ENCODE results near the gene CTNND2. TPM values are rescaled to one million over a fixed set of nuclear protein-coding genes. Genes with fewer than 3 reads are reported as not detected.

Gene CTNND2
- polyA plus RNA-seq, 4 donors = 0.68 to 2.9 (median 2.2) TPM

- DNase-seq (ENCODE audit: low read depth in 4 of 4, low spot score in 3 of 4) = no peak
Measured at GRCh38 chr5:11407556-11408145, 496.6 kb downstream of the CTNND2 start.

- DNase-seq (ENCODE audit: low read depth in 4 of 4, low spot score in 3 of 4) = no peak
Measured at GRCh38 chr5:11400316-11400715, 503.9 kb downstream of the CTNND2 start.

DNA sequence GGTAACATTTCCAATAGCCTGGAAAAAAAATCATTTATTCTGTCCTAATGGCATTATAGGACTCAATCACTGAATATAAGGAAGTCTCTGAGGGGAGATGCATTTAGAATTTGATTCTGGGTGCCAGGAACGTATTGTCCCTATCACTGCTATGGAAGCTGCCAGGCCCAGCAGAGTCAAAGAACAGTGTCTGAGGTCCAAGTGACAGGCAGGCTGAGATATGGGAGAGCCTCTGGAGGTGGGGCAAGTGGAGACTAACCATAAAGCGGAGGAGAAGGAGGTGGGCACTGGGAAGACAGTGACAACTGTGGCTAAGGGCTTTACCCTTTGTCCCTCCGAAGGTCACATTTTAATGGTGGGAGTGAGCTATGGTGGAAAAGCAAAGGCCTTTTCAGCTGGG, 505.5 kb downstream of the CTNND2 start:
- no peak for DNase-seq (ENCODE audit: low read depth in 4 of 4, low spot score in 3 of 4)

GRCh38 chr5:11397549-11397948, 506.7 kb downstream of the CTNND2 start:
- no peak for DNase-seq (ENCODE audit: low read depth in 4 of 4, low spot score in 3 of 4)

- no peak for DNase-seq (ENCODE audit: low read depth in 4 of 4, low spot score in 3 of 4)
Measured at GRCh38 chr5:11396917-11397316, 507.3 kb downstream of the CTNND2 start.

DNA sequence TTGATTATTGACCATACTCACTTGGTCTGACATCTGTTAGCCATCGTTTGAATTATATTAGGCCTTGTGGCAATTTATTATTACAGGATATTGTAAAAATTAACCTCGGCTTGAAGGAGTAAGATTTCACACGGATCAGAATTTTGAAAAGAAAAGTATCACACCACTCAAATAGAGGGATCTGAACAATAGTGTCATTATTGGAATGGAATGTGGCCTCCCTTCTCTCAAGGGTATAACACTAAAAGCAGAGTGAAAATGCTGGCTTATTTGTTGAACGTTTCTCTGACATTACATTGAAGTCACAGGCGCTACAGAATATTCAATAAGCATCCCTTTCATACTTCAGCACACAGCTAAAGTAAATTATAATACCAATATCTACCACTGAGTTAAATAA, 509.3 kb downstream of the CTNND2 start:
- no peak for DNase-seq (ENCODE audit: low read depth in 4 of 4, low spot score in 3 of 4)

- DNase-seq (ENCODE audit: low read depth in 4 of 4, low spot score in 3 of 4) = no peak
Measured at GRCh38 chr5:11390291-11390767, 513.9 kb downstream of the CTNND2 start.

DNA sequence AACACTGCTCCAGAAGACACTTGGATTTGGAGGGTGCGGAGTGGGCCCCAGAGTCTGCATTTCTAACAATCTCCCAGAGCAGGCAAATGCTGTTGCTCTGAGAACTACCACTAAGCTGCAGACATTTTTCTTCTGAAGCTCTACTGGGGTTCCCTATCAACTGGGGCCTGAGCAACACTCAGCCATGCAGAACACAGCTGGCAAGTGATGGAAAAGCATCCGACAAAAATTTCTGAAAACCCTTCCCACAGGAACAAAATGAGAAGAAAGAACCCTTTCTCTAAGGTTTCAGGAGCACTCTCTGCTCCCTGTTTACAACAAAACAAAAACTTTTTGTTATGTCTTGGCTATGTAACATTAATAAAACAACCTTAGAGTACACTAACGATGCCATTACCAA, 516.9 kb downstream of the CTNND2 start:
- no peak for DNase-seq (ENCODE audit: low read depth in 4 of 4, low spot score in 3 of 4)

- no peak for DNase-seq (ENCODE audit: low read depth in 4 of 4, low spot score in 3 of 4)
Measured at GRCh38 chr5:11386398-11386797, 517.8 kb downstream of the CTNND2 start.

DNA sequence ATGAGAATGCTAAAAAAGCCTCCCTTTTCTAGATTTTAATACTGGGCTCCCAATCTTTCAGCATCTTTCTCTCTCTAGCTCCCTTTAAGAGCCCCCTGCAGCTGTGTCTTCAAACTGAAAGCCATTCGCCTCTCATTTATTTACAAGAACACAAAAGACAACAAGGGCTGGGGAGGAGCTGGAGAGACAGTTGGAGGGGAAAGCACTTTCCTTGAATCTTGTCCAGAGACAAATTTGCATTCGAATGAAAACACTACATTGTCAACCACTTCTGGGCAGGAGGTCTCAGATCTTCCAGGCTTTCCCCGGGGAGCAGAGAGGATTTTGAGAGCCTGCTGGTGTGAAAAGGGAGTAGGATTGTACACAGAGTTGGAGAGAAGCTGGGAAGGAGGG, 518.3 kb downstream of the CTNND2 start:
- DNase-seq (ENCODE audit: low read depth in 4 of 4, low spot score in 3 of 4) = no peak

- no peak for DNase-seq (ENCODE audit: low read depth in 4 of 4, low spot score in 3 of 4)
Measured at GRCh38 chr5:11385251-11385900, 518.9 kb downstream of the CTNND2 start.

GRCh38 chr5:11384441-11385250, 519.6 kb downstream of the CTNND2 start:
- peak in 2 of 4 donors; percentile 5 to 14 for DNase-seq (ENCODE audit: low read depth in 4 of 4, low spot score in 3 of 4)

GRCh38 chr5:11383506-11384095, 520.6 kb downstream of the CTNND2 start:
- DNase-seq (ENCODE audit: low read depth in 4 of 4, low spot score in 3 of 4) = no peak

- no peak for DNase-seq (ENCODE audit: low read depth in 4 of 4, low spot score in 3 of 4)
Measured at GRCh38 chr5:11378461-11378860, 525.8 kb downstream of the CTNND2 start.

DNA sequence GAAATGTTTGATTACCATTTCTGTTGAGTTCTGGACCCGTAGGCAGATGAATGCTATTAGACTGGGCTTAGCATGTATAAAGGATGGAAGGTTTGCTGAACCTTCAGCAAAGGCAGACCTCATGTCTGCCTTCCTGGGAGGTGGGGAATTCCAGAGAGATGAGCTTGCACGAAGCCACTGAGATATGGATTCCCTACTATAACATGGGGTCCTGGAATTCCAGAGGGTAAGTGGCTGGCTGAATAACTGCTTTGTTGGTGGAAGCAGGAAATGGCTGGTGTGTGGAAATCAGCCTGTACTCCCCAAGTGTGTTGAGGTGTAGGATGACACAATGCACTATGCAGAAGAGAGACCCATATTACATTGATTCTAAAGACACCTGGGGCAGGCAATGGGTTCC, 526.4 kb downstream of the CTNND2 start:
- DNase-seq (ENCODE audit: low read depth in 4 of 4, low spot score in 3 of 4) = no peak

DNA sequence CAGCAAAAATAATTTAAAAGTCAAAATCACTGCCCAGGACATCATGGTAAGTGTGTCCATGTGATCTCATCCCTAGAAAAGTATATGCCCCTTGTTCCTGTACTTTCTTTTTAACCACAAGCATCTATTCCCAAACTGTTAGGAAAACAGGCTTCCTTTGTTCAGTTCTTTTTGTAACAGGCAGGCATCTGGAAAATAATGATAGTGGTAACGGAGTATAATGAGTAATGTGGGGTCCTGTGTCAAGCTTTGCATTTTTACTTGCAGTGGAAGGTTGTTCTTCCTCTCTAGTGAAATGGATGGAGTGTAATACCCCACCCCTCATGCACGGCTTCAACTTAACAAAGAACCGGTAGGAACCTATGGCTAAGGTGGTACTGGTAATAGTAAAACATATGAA, 532.1 kb downstream of the CTNND2 start:
- DNase-seq (ENCODE audit: low read depth in 4 of 4, low spot score in 3 of 4) = no peak

DNA sequence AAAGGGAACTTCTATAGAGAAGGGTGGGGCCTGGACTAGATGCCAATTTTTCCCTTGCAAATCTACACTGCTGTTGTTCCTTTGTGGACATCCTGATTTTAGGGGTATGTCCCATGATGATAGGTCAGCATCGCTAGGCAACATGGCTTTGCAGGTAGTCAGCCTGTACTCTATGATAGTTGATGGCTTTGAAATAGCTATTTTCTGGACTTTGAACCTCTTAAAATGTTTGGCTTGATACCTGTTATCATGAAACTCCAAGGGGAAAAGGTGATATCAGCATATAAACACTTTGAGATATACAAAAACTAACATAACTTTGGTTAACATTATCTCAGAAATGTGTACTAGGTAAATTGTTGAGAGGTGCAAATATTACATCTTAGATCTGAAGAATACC, 533.2 kb downstream of the CTNND2 start:
- DNase-seq (ENCODE audit: low read depth in 4 of 4, low spot score in 3 of 4) = no peak

DNA sequence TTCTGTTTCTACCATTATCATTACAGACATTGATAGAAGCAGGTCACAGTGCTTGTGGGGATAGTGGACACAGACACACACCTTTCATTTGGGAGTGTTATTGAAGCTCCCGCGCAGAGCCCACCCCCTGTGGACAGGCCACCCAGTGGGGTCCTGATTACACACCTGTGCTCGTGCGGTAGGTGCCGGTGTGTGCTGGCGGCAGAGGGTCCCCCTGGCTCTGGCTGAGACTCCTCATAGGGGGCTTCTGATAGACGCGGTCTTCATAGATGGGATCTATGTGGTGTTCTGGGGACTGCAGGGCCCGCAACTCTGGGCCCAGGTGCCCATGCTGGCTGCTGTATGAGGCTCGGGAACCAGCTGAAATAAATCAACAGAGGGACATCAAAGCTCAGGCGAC, 539.7 kb downstream of the CTNND2 start:
- DNase-seq (ENCODE audit: low read depth in 4 of 4, low spot score in 3 of 4) = no peak

GRCh38 chr5:11363631-11364178, 540.5 kb downstream of the CTNND2 start:
- DNase-seq (ENCODE audit: low read depth in 4 of 4, low spot score in 3 of 4) = no peak

DNA sequence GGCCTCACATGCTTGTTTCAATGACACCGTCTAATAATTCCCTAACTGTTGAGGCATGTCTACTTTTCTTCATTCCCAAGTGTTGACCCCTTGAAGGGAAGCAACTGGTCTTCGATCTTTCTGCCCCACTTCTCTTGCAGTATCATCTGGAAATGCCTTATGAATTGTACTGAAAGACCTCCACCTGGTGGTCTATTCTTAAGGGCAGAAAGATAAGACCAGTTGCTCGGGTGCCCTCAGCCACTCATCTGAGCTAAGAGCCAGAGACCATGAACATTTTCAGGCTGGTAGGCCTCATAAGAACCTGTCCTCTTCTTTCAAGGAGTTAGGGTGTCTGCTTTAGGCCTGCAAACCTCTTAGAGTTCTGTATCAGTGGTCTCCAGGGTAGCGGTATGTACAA, 542.5 kb downstream of the CTNND2 start:
- no peak for DNase-seq (ENCODE audit: low read depth in 4 of 4, low spot score in 3 of 4)

- no peak for DNase-seq (ENCODE audit: low read depth in 4 of 4, low spot score in 3 of 4)
Measured at GRCh38 chr5:11357928-11358327, 546.3 kb downstream of the CTNND2 start.
